GM12878 (cell line): ENCODE measurements around the gene CLEC2L. TPM values are rescaled to one million over a fixed set of nuclear protein-coding genes. Genes with fewer than 3 reads are reported as not detected.

Experiments used
- ATAC-seq: fragments of 200-7000 bp; cut with Tn5 transposase; 3 replicates; pipeline ENCODE4 v1.9.1; 2020; ENCODE audit warnings: mild to moderate bottlenecking, moderate library complexity
- BruUV-seq: library from RNA; stranded (reverse); fragments of 400-500 nt; replicated peaks from 2 replicates; lab custom pipeline; 2021; lab: Mats Ljungman, UMichigan
- CTCF ChIA-PET: fragments of 300-600 bp; sonication (Branson Sonifier 250); formaldehyde crosslinking; extraction: SDS; loops from one replicate; lab custom pipeline; 2021; ENCODE audit warnings: inconsistent platforms; lab: Yijun Ruan, JAX
- POLR2A ChIA-PET: fragments of 350-600 bp; formaldehyde crosslinking; extraction: SDS; loops from one replicate; lab custom pipeline; 2021; ENCODE audit warnings: inconsistent platforms; lab: Charles Lee
- RAD21 ChIA-PET: fragments of 300-600 bp; sonication (Branson Sonifier 250); formaldehyde crosslinking; loops from one replicate; lab custom pipeline; 2023; ENCODE audit warnings: antibody characterized with exemption; ENCODE audit not compliant: unreplicated experiment; lab: Charles Lee
- SMC1A ChIA-PET: fragments of 300-600 bp; sonication (Branson Sonifier 250); formaldehyde crosslinking; loops from one replicate; lab custom pipeline; 2023; ENCODE audit not compliant: unreplicated experiment, uncharacterized antibody; lab: Charles Lee
- DNase-seq: peaks from one replicate; pipeline ENCODE4 v3.0.0-alpha.2; 2011; ENCODE audit warnings: low read depth, low spot score
- FAIRE-seq: peaks from 3 replicates; lab custom pipeline; 2011; peaks lifted over from hg19 to GRCh38; lab: Jason Lieb, UNC
- H2AFZ ChIP-seq: 2 replicates; pipeline ENCODE4 v1.6.0; 2011; ENCODE audit warnings: low read depth, low read length, control low read depth; ENCODE audit not compliant: control insufficient read depth
- H3K27ac ChIP-seq: 2 replicates; pipeline ENCODE4 v1.5.1; 2011; ENCODE audit warnings: control low read depth; ENCODE audit not compliant: control insufficient read depth, insufficient read depth
- H3K27me3 ChIP-seq, 2 experiments: replicated peaks in 1 of 2; 2 replicates each; pipeline versions ENCODE4 v1.6.0 to v1.6.1; 2011; ENCODE audit warnings: low read length in 1 of 2; ENCODE audit not compliant: control insufficient read depth in 2 of 2, insufficient read depth in 2 of 2
- H3K36me3 ChIP-seq, 2 experiments: 2 replicates each; pipeline ENCODE4 v1.5.1; 2011; ENCODE audit warnings: low read length in 1 of 2; ENCODE audit not compliant: control insufficient read depth in 2 of 2, insufficient read depth in 2 of 2
- H3K4me1 ChIP-seq: 2 replicates; pipeline ENCODE4 v1.6.1; 2011; ENCODE audit warnings: mild to moderate bottlenecking, low read length, moderate library complexity, mixed read lengths; ENCODE audit not compliant: control insufficient read depth, insufficient read depth
- H3K4me2 ChIP-seq: 2 replicates; pipeline ENCODE4 v1.6.0; 2011; ENCODE audit warnings: control low read depth; ENCODE audit not compliant: control insufficient read depth, insufficient read depth
- H3K4me3 ChIP-seq: fragments of 200-600 bp; sonication (generic); 2 replicates; pipeline ENCODE4 v1.5.1; 2016
- H3K79me2 ChIP-seq: 2 replicates; pipeline ENCODE4 v1.6.0; 2011; ENCODE audit warnings: low read length; ENCODE audit not compliant: control insufficient read depth, insufficient read depth
- H3K9ac ChIP-seq: 2 replicates; pipeline ENCODE4 v1.8.0; 2011; ENCODE audit warnings: low read length, control low read depth, mixed read lengths; ENCODE audit not compliant: control insufficient read depth, insufficient read depth
- H3K9me3 ChIP-seq: replicated peaks from 3 replicates; pipeline ENCODE4 v1.5.1; 2011; ENCODE audit warnings: mild to moderate bottlenecking, low read length; ENCODE audit not compliant: control insufficient read depth, insufficient read depth
- H4K20me1 ChIP-seq: 2 replicates; pipeline ENCODE4 v1.6.0; 2011; ENCODE audit not compliant: control insufficient read depth, insufficient read depth
- BHLHE40 ChIP-seq, 2 experiments: fragments of 450-650 bp in 1 of 2; IDR thresholded peaks; 2 replicates each; pipeline ENCODE4 v1.6.1; 2011 to 2017; ENCODE audit warnings: low read depth in 2 of 2, borderline replicate concordance in 1 of 2, improper control_type of control experiment in 1 of 2, low read length in 1 of 2, mild to moderate bottlenecking in 1 of 2
- CHD4 ChIP-seq: fragments of 200-600 bp; sonication (generic); IDR thresholded peaks from 2 replicates; pipeline ENCODE4 v1.6.1; 2016; ENCODE audit warnings: mild to moderate bottlenecking
- CREB1 ChIP-seq: IDR thresholded peaks from 2 replicates; pipeline ENCODE4 v1.6.1; 2012; ENCODE audit warnings: low read depth, mild to moderate bottlenecking, inconsistent platforms
- CREM ChIP-seq: IDR thresholded peaks from 2 replicates; pipeline ENCODE4 v1.6.1; 2014; ENCODE audit warnings: antibody characterized with exemption, low read depth
- FOS ChIP-seq: IDR thresholded peaks from 3 replicates; pipeline ENCODE4 v1.6.1; 2011; ENCODE audit warnings: borderline replicate concordance; ENCODE audit not compliant: insufficient read length; ENCODE audit errors: extremely low read depth
- HCFC1 ChIP-seq: fragments of 150-350 bp; IDR thresholded peaks from 2 replicates; pipeline ENCODE4 v1.6.1; 2014; ENCODE audit warnings: low read length
- MTA3 ChIP-seq: IDR thresholded peaks from 2 replicates; pipeline ENCODE4 v1.6.1; 2012; ENCODE audit warnings: low read length, inconsistent platforms, borderline replicate concordance
- MXI1 ChIP-seq: fragments of 150-350 bp; IDR thresholded peaks from 2 replicates; pipeline ENCODE4 v1.6.1; 2011; ENCODE audit warnings: low read depth, mild to moderate bottlenecking, inconsistent platforms, low read length, improper control_type of control experiment
- RELA ChIP-seq: fragments of 450-650 bp; IDR thresholded peaks from 2 replicates; pipeline ENCODE4 v1.8.0; 2014; ENCODE audit warnings: borderline replicate concordance; ENCODE audit not compliant: partially characterized antibody
- RELB ChIP-seq: fragments of 450-650 bp; IDR thresholded peaks from 2 replicates; pipeline ENCODE4 v1.6.1; 2017; ENCODE audit warnings: low read depth, mild to moderate bottlenecking, moderate library complexity
- STAT1 ChIP-seq: fragments of 450-650 bp; conservative IDR thresholded peaks from 2 replicates; pipeline ENCODE4 v1.6.1; 2014; ENCODE audit warnings: antibody characterized with exemption, mild to moderate bottlenecking
- TCF7 ChIP-seq: IDR thresholded peaks from 2 replicates; pipeline ENCODE4 v1.6.1; 2014; ENCODE audit warnings: antibody characterized with exemption, borderline replicate concordance
- WGBS: methylation state at CpG from one replicate; pipeline ENCODE4 v1.1.6; 2016; ENCODE audit warnings: low lambda C conversion rate; ENCODE audit not compliant: insufficient replicate concordance, insufficient coverage; ENCODE audit errors: missing lambda C conversion rate; 5-methylcytosine and 5-hydroxymethylcytosine counted together
- in situ Hi-C: fragments of 300-500 bp; cut with MboI; formaldehyde crosslinking; loops from 9 replicates; pipeline ENCODE4 v1.14.3; 2018; ENCODE audit warnings: mixed read lengths
- intact Hi-C: fragments of 100-400 bp; cut with micrococcal nuclease; formaldehyde crosslinking; loops from one replicate; pipeline ENCODE4 v1.14.2; 2022; ENCODE audit not compliant: unreplicated experiment
- polyA plus RNA-seq, 11 experiments: library from polyadenylated mRNA; depleted of rRNA in 4 of 11; unstranded in 6 of 11; stranded (reverse) in 5 of 11; fragments of >200 nt; fragmentation: Nextera tagmentation in 4 of 11; fragmentation: Illumina TruSeq in 1 of 11; extraction: Ambion mirVana in 4 of 11; extraction: Trizol in 1 of 11; gene quantifications; 1 replicate in 1 of 11; 2 replicates in 10 of 11; pipeline versions ENCODE4 v1.2.1 to v1.2.3, GENCODE V29; 2011 to 2016; ENCODE audit warnings: inconsistent platforms in 2 of 11, missing spikeins in 2 of 11, low read depth in 1 of 11
- total RNA-seq, 4 experiments: library from RNA; depleted of rRNA in 3 of 4; stranded (reverse); fragments of >200 nt in 3 of 4; fragmentation: Illumina TruSeq in 1 of 4; extraction: Trizol in 1 of 4; gene quantifications; 2 replicates each; pipeline versions ENCODE4 v1.2.1 to v1.2.3, GENCODE V29; 2013 to 2021
- TF ChIP-seq, protein P1 (sequence below): fragments of 150-350 bp; IDR thresholded peaks from 2 replicates; pipeline ENCODE4 v1.6.1; 2014; ENCODE audit warnings: mild to moderate bottlenecking, low read depth, low read length

CLEC2L gene
- total and polyA plus RNA-seq, 10 of the 15 experiments (the other 5 are each of a cell fraction or from before 2014, with no cell fraction given), result not detected

- ChIA-PET SMC1A (no interaction called here), POLR2A (interaction anchor here (0.6 kb wide), 1 partner anchor 10 kb away, joined by 5 read pairs; no protein-coding TSS in a partner anchor), CTCF (no interaction called here), RAD21 (no interaction called here)
- no peak for TF ChIP-seq RELB
- no peak for TF ChIP-seq STAT1
- 45% methylated on average over 8 of the region's 8 CpGs for WGBS
- no peak for ATAC-seq
- no TSS peak for BruUV-seq
- Histone ChIP-seq H3K4me3 (no peak overlapping the region), H3K36me3 (no peaks in the 10 kb centered on the region), H2AFZ (no peak overlapping the region), H3K4me1 (no peaks in the 10 kb centered on the region), H3K79me2 (no peaks in the 10 kb centered on the region), H3K27me3 (peaks cover 0 to 2% of the 10 kb centered on the region in 2 experiments; a peak in 3 of 4 replicates), H3K27ac (no peak overlapping the region), H4K20me1 (no peaks in the 10 kb centered on the region), H3K4me2 (no peak overlapping the region), H3K9me3 (no peaks in the 10 kb centered on the region), H3K9ac (no peak overlapping the region)
- intact Hi-C loops, result no loop called here
- in situ Hi-C loops, result no loop called here
- no peak for DNase-seq
- no peak for FAIRE-seq
Observed at GRCh38 chr7:139526578-139527544, 3.4 kb downstream of the CLEC2L start.

- Histone ChIP-seq H3K27ac (no peak overlapping the region), H3K4me1 (no peaks in the 10 kb centered on the region), H3K9me3 (no peaks in the 10 kb centered on the region), H3K4me2 (no peak overlapping the region), H4K20me1 (no peaks in the 10 kb centered on the region), H3K9ac (no peak overlapping the region), H2AFZ (no peak overlapping the region), H3K4me3 (no peak overlapping the region), H3K36me3 (no peaks in the 10 kb centered on the region), H3K27me3 (no peaks in the 10 kb centered on the region; a peak in 1 of 4 replicates), H3K79me2 (no peaks in the 10 kb centered on the region)
- intact Hi-C loops (no loop called here), in situ Hi-C loops (no loop called here)
- ChIA-PET CTCF (no interaction called here), SMC1A (no interaction called here), RAD21 (no interaction called here), POLR2A (no interaction called here)
- 0% methylated on average over 1 of the region's 1 CpG for WGBS
- no peak for DNase-seq
- BruUV-seq, result no TSS peak
- no peak for FAIRE-seq
- no peak for ATAC-seq
- no peak for TF ChIP-seq HCFC1
- no peak for TF ChIP-seq BHLHE40 (IDR thresholded peaks at IDR 0.05; ENCODE audit: borderline replicate concordance in 1 of 2, low read depth in 2 of 2, low read length in 1 of 2)
- no peak for TF ChIP-seq MXI1
- no peak for TF ChIP-seq MTA3
- no peak for TF ChIP-seq RELA
- TF ChIP-seq, protein P1, sequence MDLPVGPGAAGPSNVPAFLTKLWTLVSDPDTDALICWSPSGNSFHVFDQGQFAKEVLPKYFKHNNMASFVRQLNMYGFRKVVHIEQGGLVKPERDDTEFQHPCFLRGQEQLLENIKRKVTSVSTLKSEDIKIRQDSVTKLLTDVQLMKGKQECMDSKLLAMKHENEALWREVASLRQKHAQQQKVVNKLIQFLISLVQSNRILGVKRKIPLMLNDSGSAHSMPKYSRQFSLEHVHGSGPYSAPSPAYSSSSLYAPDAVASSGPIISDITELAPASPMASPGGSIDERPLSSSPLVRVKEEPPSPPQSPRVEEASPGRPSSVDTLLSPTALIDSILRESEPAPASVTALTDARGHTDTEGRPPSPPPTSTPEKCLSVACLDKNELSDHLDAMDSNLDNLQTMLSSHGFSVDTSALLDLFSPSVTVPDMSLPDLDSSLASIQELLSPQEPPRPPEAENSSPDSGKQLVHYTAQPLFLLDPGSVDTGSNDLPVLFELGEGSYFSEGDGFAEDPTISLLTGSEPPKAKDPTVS, result no peak
- no peak for TF ChIP-seq FOS
- TF ChIP-seq TCF7, result no peak
- no peak for TF ChIP-seq CHD4
- no peak for TF ChIP-seq CREB1
- no peak for TF ChIP-seq CREM
Observed at GRCh38 chr7:139531094-139531493, 7.6 kb downstream of the CLEC2L start.
